Testis (tissue), 3 donors: ENCODE data around the gene ABCB6. TPM values are rescaled to one million over a fixed set of nuclear protein-coding genes. Genes with fewer than 3 reads are reported as not detected.

Source experiments
- DNase-seq: peaks from one replicate; pipeline ENCODE4 v3.0.0-alpha.2; 2019
- H3K27ac ChIP-seq, 2 donors: fragments of 200-600 bp; sonication (generic); one replicate each; pipeline ENCODE4 v1.5.1; 2019
- H3K27me3 ChIP-seq: fragments of 200-600 bp; sonication (generic); one replicate; pipeline ENCODE4 v1.5.1; 2019
- H3K36me3 ChIP-seq: fragments of 200-600 bp; sonication (generic); one replicate; pipeline ENCODE4 v1.5.1; 2017; ENCODE audit warnings: low read depth; ENCODE audit errors: missing control alignments
- H3K4me1 ChIP-seq: fragments of 200-600 bp; sonication (generic); one replicate; pipeline ENCODE4 v1.5.1; 2019
- H3K4me3 ChIP-seq, 2 donors: fragments of 200-600 bp; sonication (generic); one replicate each; pipeline ENCODE4 v1.5.1; 2017 to 2019
- H3K9me3 ChIP-seq: fragments of 200-600 bp; sonication (generic); one replicate; pipeline ENCODE4 v1.5.1; 2017
- CTCF ChIP-seq, 3 experiments: fragments of 450-650 bp in 2 of 3; fragments of 200-600 bp in 1 of 3; sonication (generic) in 1 of 3; IDR thresholded peaks; one replicate each; pipeline ENCODE4 v1.5.1; 2016 to 2019; ENCODE audit warnings: antibody characterized with exemption in 3 of 3, mild to moderate bottlenecking in 2 of 3, moderate library complexity in 1 of 3
- POLR2A ChIP-seq: fragments of 450-650 bp; IDR thresholded peaks from one replicate; pipeline ENCODE4 v1.6.1; 2017; ENCODE audit warnings: antibody characterized with exemption, mild to moderate bottlenecking, moderate library complexity
- WGBS, 2 donors: methylation state at CpG; one replicate each; pipeline ENCODE4 v1.1.5; 2018; 5-methylcytosine and 5-hydroxymethylcytosine counted together
- intact Hi-C: fragments of 100-400 bp; cut with DNase I; formaldehyde crosslinking; loops from one replicate; pipeline ENCODE4 v1.15.1; 2023; ENCODE audit warnings: low total_unique reads
- polyA plus RNA-seq: library from polyadenylated mRNA; stranded (reverse); fragments of 350-450 nt; fragmentation: Illumina TruSeq; extraction: RNeasy Lipid Tissue Mini Kit (QIAGEN cat#74804); gene quantifications from one replicate; pipeline ENCODE4 v1.2.3, GENCODE V29; 2014; ENCODE audit warnings: low read depth, low replicate concordance; ENCODE audit not compliant: insufficient read depth
- total RNA-seq, 2 donors: library from RNA; depleted of rRNA; stranded (reverse); fragments of >200 nt; gene quantifications; one replicate each; pipeline ENCODE4 v1.2.3, GENCODE V29; 2016

The ABCB6 gene
- total and polyA plus RNA-seq, 3 donors from 2014 or later = 43.8 to 94.8 (median 47.0) TPM

- no peaks in the 10 kb centered on the region for H3K27me3 ChIP-seq
- intact Hi-C loops = no loop called here
- no peak overlapping the region for H3K4me3 ChIP-seq
- no peaks in the 10 kb centered on the region for H3K9me3 ChIP-seq
- no peak for TF ChIP-seq POLR2A
- no peak for TF ChIP-seq CTCF (IDR thresholded peaks at IDR 0.05)
- DNase-seq = peak; percentile 10
- H3K27ac ChIP-seq = no peak overlapping the region
- no peaks in the 10 kb centered on the region for H3K36me3 ChIP-seq
- peaks cover 3% of the 10 kb centered on the region for H3K4me1 ChIP-seq
- WGBS, 2 donors = 76 to 79% methylated on average over 5 of the region's 5 CpGs
Measured at GRCh38 chr2:219198974-219199373, 19.8 kb downstream of the ABCB6 start.

GRCh38 chr2:219197388-219197787 lies 21.4 kb downstream of the ABCB6 start:
- no peaks in the 10 kb centered on the region for H3K36me3 ChIP-seq
- TF ChIP-seq POLR2A = no peak
- no peak for TF ChIP-seq CTCF (IDR thresholded peaks at IDR 0.05)

GRCh38 chr2:219186754-219187456 lies 31.9 kb downstream of the ABCB6 start:
- H3K9me3 ChIP-seq = no peaks in the 10 kb centered on the region
- DNase-seq = no peak
- no peak overlapping the region for H3K4me3 ChIP-seq
- no peak overlapping the region for H3K27ac ChIP-seq
- intact Hi-C loops = no loop called here
- H3K36me3 ChIP-seq = no peaks in the 10 kb centered on the region
- TF ChIP-seq CTCF (IDR thresholded peaks at IDR 0.05) = no peak
- TF ChIP-seq POLR2A = no peak
- no peaks in the 10 kb centered on the region for H3K4me1 ChIP-seq
- 88 to 90% methylated on average over 7 of the region's 7 CpGs for WGBS, 2 donors
- H3K27me3 ChIP-seq = no peaks in the 10 kb centered on the region

More at GRCh38 chr2:219197388-219197787, 21.4 kb downstream of the ABCB6 start:
- 82 to 100% methylated on average over 1 of the region's 1 CpG for WGBS, 2 donors
- intact Hi-C loops = no loop called here
- Histone ChIP-seq H3K4me3 (no peak overlapping the region), H3K9me3 (no peaks in the 10 kb centered on the region), H3K4me1 (peaks cover 3% of the 10 kb centered on the region), H3K27me3 (no peaks in the 10 kb centered on the region), H3K27ac (no peak overlapping the region)
- no peak for DNase-seq

GRCh38 chr2:219184121-219184520 lies 34.6 kb downstream of the ABCB6 start:
- Histone ChIP-seq H3K4me1 (peaks cover 5% of the 10 kb centered on the region), H3K27ac (no peak overlapping the region), H3K36me3 (no peaks in the 10 kb centered on the region), H3K27me3 (no peaks in the 10 kb centered on the region), H3K9me3 (no peaks in the 10 kb centered on the region), H3K4me3 (no peak overlapping the region)
- peak; percentile 7 for DNase-seq
- 98 to 100% methylated on average over 2 of the region's 2 CpGs for WGBS, 2 donors
- no peak for TF ChIP-seq POLR2A
- no peak for TF ChIP-seq CTCF (IDR thresholded peaks at IDR 0.05)
- intact Hi-C loops = no loop called here

- intact Hi-C loops = no loop called here
- TF ChIP-seq POLR2A = no peak
- TF ChIP-seq CTCF (IDR thresholded peaks at IDR 0.05) = no peak
- H3K27me3 ChIP-seq = no peaks in the 10 kb centered on the region
- H3K36me3 ChIP-seq = no peaks in the 10 kb centered on the region
- no peak overlapping the region for H3K4me3 ChIP-seq
- peaks cover 11% of the 10 kb centered on the region for H3K4me1 ChIP-seq
- 92 to 93% methylated on average over 6 of the region's 6 CpGs for WGBS, 2 donors
- no peak overlapping the region for H3K27ac ChIP-seq
- no peaks in the 10 kb centered on the region for H3K9me3 ChIP-seq
- DNase-seq = peak; percentile 13
Measured at GRCh38 chr2:219183151-219183772, 35.5 kb downstream of the ABCB6 start.
